ENCODE measurements around the gene HDAC10.
"Not testable (repeated sequence)": the region's sequence is repeated elsewhere in the genome, so short reads cannot be mapped to it uniquely, and the experiment has no call there.

The HDAC10 gene

DNA sequence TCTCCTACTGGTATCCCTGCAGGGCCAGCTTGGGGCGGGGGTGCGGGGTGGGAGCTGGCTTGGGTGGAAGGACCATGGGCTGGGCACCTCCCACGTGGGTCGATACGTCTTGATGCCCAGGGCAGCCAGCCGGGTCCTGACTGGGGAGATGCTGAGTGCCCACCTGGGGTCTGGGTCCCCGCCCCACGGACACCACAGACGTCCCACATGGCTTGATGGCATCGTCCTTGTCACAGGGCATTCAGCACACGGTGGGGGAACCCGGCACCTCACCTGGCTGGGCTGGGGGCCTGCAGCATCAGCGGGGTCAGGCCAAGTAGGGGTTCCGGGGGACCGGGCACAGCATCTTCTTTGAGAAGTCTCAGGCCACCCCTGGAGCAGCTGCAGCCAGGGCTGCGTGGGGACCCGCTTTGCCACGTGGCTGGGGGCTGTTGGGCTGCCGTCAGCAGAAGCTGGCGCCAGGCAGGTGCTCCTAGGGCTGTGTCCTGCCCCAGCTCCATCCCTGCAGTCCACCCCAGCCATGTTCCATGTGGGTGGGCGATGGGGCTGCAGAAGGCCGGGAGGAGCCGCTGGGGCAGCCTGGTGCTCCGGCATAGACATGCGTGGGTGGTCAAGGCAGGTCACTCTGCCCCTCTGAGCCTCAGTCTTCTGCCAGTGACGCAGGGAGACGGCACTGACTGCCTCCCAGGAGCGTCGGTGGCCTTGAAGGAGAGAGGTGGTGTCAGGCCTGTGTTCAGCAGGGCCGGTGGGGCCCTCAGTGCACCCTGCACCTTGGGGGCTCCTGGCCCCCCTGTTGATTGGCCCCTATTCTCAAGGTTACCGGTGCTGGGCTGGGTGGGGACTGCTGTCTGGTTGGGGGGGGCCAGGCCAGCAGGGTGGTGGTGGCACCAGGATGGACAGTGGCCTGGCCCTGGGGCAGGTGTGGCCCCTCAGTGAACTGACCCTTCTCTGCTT, 41.8 kb downstream of the HDAC10 start:
- DNase-seq = no peak
- in situ Hi-C loops (cut with MboI; ENCODE audit: low pct_unique_long_range_greater_than_20kb, low sequenced_read_pairs) = loop anchor here (10.0 kb wide), 2 partner anchors 54 to 274 kb away; no protein-coding TSS in a partner anchor

GRCh38 chr22:50208430-50208938, 42.6 kb downstream of the HDAC10 start:
- DNase-seq = no peak
- in situ Hi-C loops (cut with MboI; ENCODE audit: low pct_unique_long_range_greater_than_20kb, low sequenced_read_pairs) = loop anchor here (10.0 kb wide), 2 partner anchors 54 to 274 kb away; no protein-coding TSS in a partner anchor

DNA sequence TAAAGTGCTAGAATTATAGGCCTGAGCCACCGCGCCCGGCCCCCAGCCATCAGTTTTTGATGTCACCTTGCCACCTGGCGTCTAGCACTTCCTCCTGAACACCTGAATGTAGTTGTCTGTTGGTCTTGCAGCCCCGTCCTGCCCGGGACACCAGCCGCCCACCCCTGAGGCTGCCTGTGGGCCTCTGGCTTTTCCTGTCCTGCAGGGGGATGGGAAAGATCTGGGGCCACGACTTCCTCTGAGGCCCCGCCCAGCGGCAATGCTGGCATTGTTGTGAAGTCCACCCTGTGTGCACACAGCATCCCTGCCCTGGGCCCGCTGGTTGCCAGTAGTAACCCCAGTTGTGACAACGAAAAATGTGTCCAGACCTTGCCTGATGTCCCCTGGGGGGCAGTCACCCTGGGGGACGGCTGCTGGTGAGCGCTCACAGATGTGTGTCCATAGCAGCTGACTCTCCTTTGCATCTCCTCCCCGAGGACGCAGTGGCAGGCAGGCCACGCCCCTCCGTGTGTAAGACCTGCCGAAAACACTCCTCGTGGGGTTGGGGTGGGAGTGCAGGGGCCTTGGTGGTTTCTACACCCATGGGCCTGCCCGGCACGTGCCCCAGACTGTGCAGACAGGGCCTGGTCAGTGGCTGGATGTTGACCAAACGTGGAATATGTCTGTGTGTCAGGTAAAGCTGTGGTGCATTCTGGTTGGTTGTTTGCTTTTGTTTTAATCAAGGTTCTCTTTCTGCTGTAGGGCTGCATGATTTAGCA, 43.5 kb downstream of the HDAC10 start:
- in situ Hi-C loops (cut with MboI; ENCODE audit: low pct_unique_long_range_greater_than_20kb, low sequenced_read_pairs) = loop anchor here (10.0 kb wide), 2 partner anchors 53 to 273 kb away; no protein-coding TSS in a partner anchor
- no peak for DNase-seq

- peak; percentile 52 for DNase-seq
- in situ Hi-C loops (cut with MboI; ENCODE audit: low pct_unique_long_range_greater_than_20kb, low sequenced_read_pairs) = loop anchor here (10.0 kb wide), 2 partner anchors 52 to 272 kb away; no protein-coding TSS in a partner anchor
Measured at GRCh38 chr22:50206599-50206998, 44.5 kb downstream of the HDAC10 start.

DNA sequence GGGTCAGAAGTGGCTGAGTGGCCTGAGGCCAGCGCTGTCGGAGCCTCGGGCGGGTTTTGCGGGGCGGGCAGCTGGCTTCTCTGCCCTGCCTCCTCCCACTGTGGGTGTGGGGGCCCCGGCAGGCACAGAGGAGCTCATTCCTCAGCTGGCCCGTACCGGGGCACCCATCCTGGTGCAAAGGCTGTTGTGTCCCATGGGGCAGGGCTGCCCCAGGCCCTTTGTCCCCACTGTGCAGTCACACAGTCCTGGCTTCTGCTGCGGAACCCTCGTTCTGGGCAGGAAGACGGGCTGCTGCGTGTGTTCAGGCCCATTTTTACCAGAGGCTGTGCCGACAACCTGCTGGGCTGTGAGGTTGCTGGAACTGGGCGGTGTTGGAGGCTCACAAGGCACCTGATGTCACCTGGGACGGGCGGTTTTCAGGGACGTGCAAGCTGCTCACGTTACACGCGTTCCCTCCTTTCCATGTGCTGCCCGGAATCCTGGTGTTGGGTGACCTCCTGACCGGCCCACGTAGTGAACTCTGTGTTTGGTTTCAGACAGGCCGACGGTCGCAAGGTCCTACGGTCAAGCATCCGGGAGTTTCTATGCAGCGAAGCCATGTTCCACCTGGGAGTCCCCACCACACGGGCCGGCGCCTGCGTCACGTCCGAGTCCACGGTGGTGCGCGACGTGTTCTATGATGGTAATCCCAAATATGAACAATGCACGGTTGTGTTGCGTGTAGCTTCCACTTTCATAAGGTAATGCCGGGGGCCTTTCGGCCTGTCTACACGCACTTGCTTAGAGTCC, 45.1 kb downstream of the HDAC10 start:
- DNase-seq = no peak
- in situ Hi-C loops (cut with MboI; ENCODE audit: low pct_unique_long_range_greater_than_20kb, low sequenced_read_pairs) = loop anchor here (10.0 kb wide), 2 partner anchors 51 to 271 kb away; no protein-coding TSS in a partner anchor

- in situ Hi-C loops (cut with MboI; ENCODE audit: low pct_unique_long_range_greater_than_20kb, low sequenced_read_pairs) = loop anchor here (10.0 kb wide), 2 partner anchors 50 to 270 kb away; no protein-coding TSS in a partner anchor
- DNase-seq = not testable (repeated sequence)
Measured at GRCh38 chr22:50204998-50205397, 46.1 kb downstream of the HDAC10 start.

DNA sequence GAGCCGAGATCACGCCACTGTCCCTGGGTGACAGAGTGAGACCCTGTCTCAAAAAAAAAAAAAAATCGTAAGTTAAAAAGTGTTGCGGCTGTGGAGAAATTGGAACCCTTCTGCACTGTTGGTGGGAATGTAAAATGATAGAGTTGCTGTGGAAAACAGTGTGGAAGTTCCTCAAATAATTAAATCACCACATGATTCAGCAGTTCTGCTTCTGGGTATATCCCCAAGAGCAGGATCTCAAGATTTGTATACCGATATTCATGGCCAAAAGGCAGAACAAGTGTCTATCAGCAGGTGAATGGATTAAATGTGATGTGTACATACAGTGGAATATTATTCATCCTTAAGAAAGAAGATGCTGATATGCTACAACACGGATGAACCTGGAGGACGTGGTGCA, 46.5 kb downstream of the HDAC10 start:
- in situ Hi-C loops (cut with MboI; ENCODE audit: low pct_unique_long_range_greater_than_20kb, low sequenced_read_pairs) = loop anchor here (10.0 kb wide), 2 partner anchors 50 to 270 kb away; no protein-coding TSS in a partner anchor
- no peak for DNase-seq

- in situ Hi-C loops (cut with MboI; ENCODE audit: low pct_unique_long_range_greater_than_20kb, low sequenced_read_pairs) = loop anchor here (10.0 kb wide), 2 partner anchors 48 to 268 kb away; no protein-coding TSS in a partner anchor
- DNase-seq = no peak
Measured at GRCh38 chr22:50203288-50203687, 47.8 kb downstream of the HDAC10 start.

DNA sequence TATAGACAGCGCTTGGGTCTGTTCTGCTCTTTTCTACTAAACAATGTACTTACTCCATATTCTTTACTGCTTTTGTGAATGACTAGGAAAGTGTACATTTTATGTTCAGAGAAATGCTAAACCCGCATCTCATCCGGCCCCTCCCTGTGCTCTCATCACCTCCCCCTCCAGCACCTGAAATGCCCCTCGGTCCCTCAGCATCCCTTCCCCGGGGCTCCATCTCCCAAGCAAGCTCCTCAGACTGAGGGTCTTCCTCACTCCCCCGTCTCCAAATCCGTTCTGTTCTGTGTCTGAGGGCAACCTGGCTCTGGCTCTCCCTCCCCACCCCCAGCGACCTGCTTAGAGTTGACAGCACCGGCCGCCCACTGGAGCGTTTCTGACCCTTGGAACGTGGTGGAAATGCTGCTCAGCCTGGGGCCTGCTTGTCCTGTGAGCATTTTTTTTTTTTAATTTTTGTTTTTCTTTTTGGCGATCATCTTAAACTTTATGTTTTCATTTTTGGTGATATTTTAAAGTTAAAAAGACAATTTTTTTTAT, 48.9 kb downstream of the HDAC10 start:
- DNase-seq = no peak
- in situ Hi-C loops (cut with MboI; ENCODE audit: low pct_unique_long_range_greater_than_20kb, low sequenced_read_pairs) = loop anchor here (10.0 kb wide), 2 partner anchors 47 to 267 kb away; no protein-coding TSS in a partner anchor

DNA sequence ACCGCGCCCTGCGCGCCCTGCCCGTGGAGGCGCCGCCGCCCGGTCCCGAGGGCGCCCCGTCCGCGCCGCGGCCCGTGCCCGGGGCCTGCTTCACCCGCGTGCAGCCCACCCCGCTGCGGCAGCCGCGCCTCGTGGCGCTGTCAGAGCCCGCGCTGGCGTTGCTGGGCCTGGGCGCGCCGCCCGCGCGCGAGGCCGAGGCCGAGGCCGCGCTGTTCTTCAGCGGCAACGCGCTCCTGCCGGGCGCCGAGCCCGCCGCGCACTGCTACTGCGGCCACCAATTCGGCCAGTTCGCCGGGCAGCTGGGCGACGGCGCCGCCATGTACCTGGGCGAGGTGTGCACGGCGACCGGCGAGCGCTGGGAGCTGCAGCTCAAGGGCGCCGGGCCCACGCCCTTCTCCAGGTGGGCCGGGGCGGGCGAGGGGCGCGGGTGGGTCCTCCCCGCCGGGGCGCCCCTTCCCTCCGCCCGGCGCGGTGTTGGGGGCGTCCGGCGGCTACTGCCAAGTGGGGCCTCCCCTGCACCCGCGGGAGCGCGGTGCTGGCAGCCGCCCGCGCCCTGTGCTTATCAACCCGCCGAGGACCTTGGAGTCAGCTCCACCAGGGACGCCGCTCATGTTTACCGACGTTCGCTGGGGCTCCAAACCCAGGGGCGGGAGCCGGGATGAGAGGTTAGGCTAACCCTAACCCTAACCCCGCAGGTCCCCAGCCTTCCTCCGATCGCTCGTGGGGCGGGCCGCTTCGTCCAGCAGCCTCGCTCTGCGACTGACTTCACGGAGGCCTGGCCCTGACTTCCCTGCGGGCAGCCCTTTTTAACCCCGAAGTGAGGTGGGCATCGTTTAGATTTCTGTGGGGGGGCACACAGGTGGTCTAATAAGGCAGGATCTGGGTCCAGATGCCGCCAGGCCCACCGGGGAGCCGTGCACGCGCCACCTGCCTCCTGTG, 49.6 kb downstream of the HDAC10 start:
- no peak for DNase-seq
- in situ Hi-C loops (cut with MboI; ENCODE audit: low pct_unique_long_range_greater_than_20kb, low sequenced_read_pairs) = loop anchor here (10.0 kb wide), 2 partner anchors 47 to 267 kb away; no protein-coding TSS in a partner anchor

- in situ Hi-C loops (cut with MboI; ENCODE audit: low pct_unique_long_range_greater_than_20kb, low sequenced_read_pairs) = loop anchor here (10.0 kb wide), 2 partner anchors 46 to 266 kb away; no protein-coding TSS in a partner anchor
- DNase-seq = peak; percentile 80
Measured at GRCh38 chr22:50200461-50201190, 50.4 kb downstream of the HDAC10 start, which contains the start of gene SELENOO. TSS of gene SELENOO (plus strand) at chr22:50201011. CDS start at chr22:50201037, 26 bp downstream.

GRCh38 chr22:50199829-50200460, 51.1 kb downstream of the HDAC10 start:
- in situ Hi-C loops (cut with MboI; ENCODE audit: low pct_unique_long_range_greater_than_20kb, low sequenced_read_pairs) = loop anchor here (10.0 kb wide), 2 partner anchors 45 to 265 kb away; no protein-coding TSS in a partner anchor
- peak; percentile 45 for DNase-seq

DNA sequence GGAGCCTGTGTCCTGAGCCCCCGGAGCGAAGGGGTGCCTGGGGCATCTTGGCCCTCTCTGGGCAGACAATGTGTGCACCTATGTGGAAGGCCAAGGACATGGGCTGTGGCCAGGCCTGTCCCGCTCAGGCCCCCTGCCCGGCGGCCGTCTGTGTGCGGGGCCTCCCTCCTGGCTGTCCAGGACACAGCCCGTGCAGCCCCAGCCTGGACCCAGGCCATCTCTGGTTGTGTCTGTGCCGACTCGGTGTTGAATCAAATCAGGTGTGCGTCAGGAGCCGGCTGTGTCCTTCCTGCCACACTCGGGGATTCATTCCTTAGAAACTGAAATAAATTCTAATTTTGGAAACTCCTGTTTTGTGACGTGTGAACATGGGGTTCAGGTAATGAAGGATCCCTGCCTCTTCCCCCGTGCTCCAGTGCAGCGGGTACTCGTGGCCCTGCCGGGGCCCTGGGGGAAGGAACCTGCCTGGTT, 51.8 kb downstream of the HDAC10 start:
- DNase-seq = no peak
- in situ Hi-C loops (cut with MboI; ENCODE audit: low pct_unique_long_range_greater_than_20kb, low sequenced_read_pairs) = no loop called here

DNA sequence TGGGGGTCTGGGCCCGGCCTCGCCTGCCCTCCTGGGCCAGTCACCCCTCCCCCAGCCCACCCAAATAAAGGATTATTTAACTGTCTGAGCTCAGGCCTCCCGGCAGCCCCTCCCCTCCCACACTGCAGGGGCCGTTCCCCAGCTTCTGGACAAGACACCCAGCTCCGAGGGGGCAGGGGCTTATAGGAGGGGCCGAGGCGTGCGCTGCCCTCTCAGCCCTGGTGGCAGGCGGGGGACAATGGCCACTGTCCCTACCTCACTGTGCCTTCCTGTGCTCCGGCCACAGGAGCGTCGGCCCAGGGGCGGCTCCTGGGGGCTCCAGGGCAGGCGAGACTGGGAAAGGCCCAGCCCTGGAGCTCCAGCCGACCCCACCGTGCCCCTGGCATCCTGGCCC, 52.4 kb downstream of the HDAC10 start:
- no peak for DNase-seq
- in situ Hi-C loops (cut with MboI; ENCODE audit: low pct_unique_long_range_greater_than_20kb, low sequenced_read_pairs) = no loop called here

- DNase-seq = no peak
- in situ Hi-C loops (cut with MboI; ENCODE audit: low pct_unique_long_range_greater_than_20kb, low sequenced_read_pairs) = no loop called here
Measured at GRCh38 chr22:50197856-50198623, 53.0 kb downstream of the HDAC10 start.

Data from KBM-7 (cell line).